Parathyroid adenoma (tissue), 2 donors: ENCODE results near the gene NRXN3.

Experiments used
- H2AFZ ChIP-seq: fragments of 300-600 bp; sonication (generic); one replicate; pipeline ENCODE4 v1.7.0; 2017; ENCODE audit warnings: antibody characterized with exemption, mild to moderate bottlenecking
- H3K27ac ChIP-seq: fragments of 300-600 bp; sonication (generic); one replicate; pipeline ENCODE4 v1.7.0; 2017
- H3K27me3 ChIP-seq: fragments of 300-600 bp; sonication (generic); one replicate; pipeline ENCODE4 v1.7.0; 2017; ENCODE audit warnings: low read length; ENCODE audit not compliant: control insufficient read depth, insufficient read depth
- H3K36me3 ChIP-seq: fragments of 300-600 bp; sonication (generic); one replicate; pipeline ENCODE4 v1.7.0; 2017; ENCODE audit warnings: low read length; ENCODE audit not compliant: control insufficient read depth, insufficient read depth
- H3K4me1 ChIP-seq: fragments of 300-600 bp; sonication (generic); one replicate; pipeline ENCODE4 v1.7.0; 2017; ENCODE audit warnings: control low read depth
- H3K4me2 ChIP-seq: fragments of 300-600 bp; sonication (generic); one replicate; pipeline ENCODE4 v1.7.0; 2017; ENCODE audit warnings: low read length
- H3K4me3 ChIP-seq: fragments of 300-600 bp; sonication (generic); one replicate; pipeline ENCODE4 v1.7.0; 2017; ENCODE audit warnings: low read depth, low read length
- H3K79me2 ChIP-seq: fragments of 300-600 bp; sonication (generic); one replicate; pipeline ENCODE4 v1.7.0; 2017; ENCODE audit warnings: control low read depth
- H3K9ac ChIP-seq: fragments of 300-600 bp; sonication (generic); one replicate; pipeline ENCODE4 v1.7.0; 2017; ENCODE audit warnings: mild to moderate bottlenecking
- H3K9me3 ChIP-seq: fragments of 300-600 bp; sonication (generic); one replicate; pipeline ENCODE4 v1.7.0; 2017; ENCODE audit warnings: low read length; ENCODE audit not compliant: control insufficient read depth
- CTCF ChIP-seq: fragments of 300-600 bp; sonication (generic); IDR thresholded peaks from one replicate; pipeline ENCODE4 v1.7.0; 2017; ENCODE audit warnings: antibody characterized with exemption, mild to moderate bottlenecking
- donor health status: primary hyperparathyroidism.

The NRXN3 gene

GRCh38 chr14:78292003-78292402, 121.8 kb downstream of the NRXN3 start:
- Histone ChIP-seq H3K36me3 (no peaks in the 10 kb centered on the region), H3K27ac (no peak overlapping the region), H3K79me2 (no peaks in the 10 kb centered on the region), H3K4me2 (no peak overlapping the region), H3K4me3 (no peak overlapping the region), H3K27me3 (no peaks in the 10 kb centered on the region), H3K9me3 (no peaks in the 10 kb centered on the region), H3K4me1 (no peaks in the 10 kb centered on the region), H2AFZ (no peak overlapping the region), H3K9ac (no peak overlapping the region)
- TF ChIP-seq CTCF = no peak

DNA sequence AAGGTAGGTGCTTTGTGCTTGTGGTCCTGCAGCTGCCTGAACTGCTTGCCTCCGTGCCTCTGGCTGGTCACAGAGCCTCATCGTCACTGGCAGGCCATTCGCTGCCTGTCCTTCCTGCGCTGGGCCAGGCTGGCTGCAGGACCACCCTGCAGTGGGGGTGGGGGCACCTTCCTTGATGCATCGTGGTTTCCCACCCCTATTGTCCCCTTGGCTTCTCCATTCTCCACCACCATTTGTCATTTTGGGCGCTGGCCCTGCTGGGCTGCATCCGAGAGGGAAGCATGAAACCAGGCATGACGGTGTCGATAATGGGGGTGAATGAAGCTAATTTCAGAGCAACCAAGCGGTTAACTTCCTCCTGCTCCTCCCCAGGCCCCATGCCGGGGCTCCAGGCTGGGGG, 127.7 kb downstream of the NRXN3 start:
- no peaks in the 10 kb centered on the region for H3K4me1 ChIP-seq
- H3K9ac ChIP-seq = no peak overlapping the region
- no peak overlapping the region for H2AFZ ChIP-seq
- no peaks in the 10 kb centered on the region for H3K27me3 ChIP-seq
- no peak for TF ChIP-seq CTCF
- H3K4me2 ChIP-seq = no peak overlapping the region
- H3K79me2 ChIP-seq = no peaks in the 10 kb centered on the region
- no peaks in the 10 kb centered on the region for H3K9me3 ChIP-seq
- no peak overlapping the region for H3K27ac ChIP-seq
- H3K4me3 ChIP-seq = no peak overlapping the region
- H3K36me3 ChIP-seq = no peaks in the 10 kb centered on the region

DNA sequence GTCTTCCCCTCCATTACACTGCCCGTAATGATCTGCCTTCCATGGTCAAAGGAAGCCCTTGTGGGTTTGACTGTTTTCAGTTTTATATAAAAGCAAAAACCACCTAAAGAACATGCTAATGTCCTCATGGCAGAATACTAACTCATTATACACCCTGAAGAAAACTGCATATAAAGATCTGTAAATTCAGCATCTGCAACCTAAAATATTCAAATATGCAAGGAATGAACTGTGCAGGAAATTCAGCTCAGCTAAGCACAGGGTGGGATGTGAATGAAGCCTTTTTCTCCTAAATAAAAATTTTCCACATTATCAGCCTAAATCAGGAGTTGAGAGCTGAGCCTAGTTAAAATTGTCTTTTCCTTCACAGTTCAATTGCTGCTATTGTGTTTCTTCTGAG, 128.1 kb downstream of the NRXN3 start:
- Histone ChIP-seq H3K9me3 (no peaks in the 10 kb centered on the region), H3K9ac (no peak overlapping the region), H3K27me3 (no peaks in the 10 kb centered on the region), H3K79me2 (no peaks in the 10 kb centered on the region), H3K36me3 (no peaks in the 10 kb centered on the region), H3K4me1 (no peaks in the 10 kb centered on the region), H3K27ac (no peak overlapping the region), H2AFZ (no peak overlapping the region), H3K4me3 (no peak overlapping the region), H3K4me2 (no peak overlapping the region)
- no peak for TF ChIP-seq CTCF

- no peak overlapping the region for H3K4me2 ChIP-seq
- H3K79me2 ChIP-seq = no peaks in the 10 kb centered on the region
- H2AFZ ChIP-seq = no peak overlapping the region
- TF ChIP-seq CTCF = no peak
- H3K9ac ChIP-seq = no peak overlapping the region
- no peaks in the 10 kb centered on the region for H3K36me3 ChIP-seq
- H3K27me3 ChIP-seq = no peaks in the 10 kb centered on the region
- no peak overlapping the region for H3K4me3 ChIP-seq
- H3K9me3 ChIP-seq = no peaks in the 10 kb centered on the region
- H3K4me1 ChIP-seq = peaks cover 2% of the 10 kb centered on the region
- H3K27ac ChIP-seq = no peak overlapping the region
Measured at GRCh38 chr14:78302841-78303240, 132.7 kb downstream of the NRXN3 start.

GRCh38 chr14:78307671-78308070, 137.5 kb downstream of the NRXN3 start:
- H3K4me3 ChIP-seq = no peak overlapping the region
- no peak overlapping the region for H3K27ac ChIP-seq
- TF ChIP-seq CTCF = no peak
- H2AFZ ChIP-seq = no peak overlapping the region
- no peaks in the 10 kb centered on the region for H3K9me3 ChIP-seq
- H3K9ac ChIP-seq = no peak overlapping the region
- H3K36me3 ChIP-seq = no peaks in the 10 kb centered on the region
- H3K79me2 ChIP-seq = no peaks in the 10 kb centered on the region
- H3K4me1 ChIP-seq = peaks cover 2% of the 10 kb centered on the region
- no peak overlapping the region for H3K4me2 ChIP-seq
- no peaks in the 10 kb centered on the region for H3K27me3 ChIP-seq
